Measurements from ENCODE around the gene SECISBP2.

- TF ChIP-seq CTCF (IDR thresholded peaks at IDR 0.05) (no peak), POLR2A (IDR thresholded peaks at IDR 0.05) (no peak), POLR2AphosphoS5 (IDR thresholded peaks at IDR 0.05; ENCODE audit: insufficient read depth in 1 of 2, low read depth in 1 of 2) (no peak)
These were observed 4.5 kb upstream of the SECISBP2 start for GRCh38 chr9:89313842-89314241.
